ENCODE data around the gene ARAP2. TPM values are rescaled to one million over a fixed set of nuclear protein-coding genes. Genes with fewer than 3 reads are reported as not detected.
A peak's percentile ranks its signal among the peaks of the same experiment; 100 is the strongest.
"Not testable (repeated sequence)": the region's sequence is repeated elsewhere in the genome, so short reads cannot be mapped to it uniquely, and the experiment has no call there.

The ARAP2 gene
- total RNA-seq, 2 experiments from 2014 or later, result 52.9 to 76.1 TPM

- not testable (repeated sequence) for ATAC-seq, H3K27ac Mint-ChIP-seq
- peaks cover 37% of the 10 kb centered on the region for H3K36me3 Mint-ChIP-seq
These were observed 62.0 kb downstream of the ARAP2 start for GRCh38 chr4:36182315-36182714.

GRCh38 chr4:36180206-36180605, 64.1 kb downstream of the ARAP2 start:
- H3K4me1 Mint-ChIP-seq, result peaks cover 15% of the 10 kb centered on the region
- CTCF ChIA-PET, result no interaction called here
- H3K4me3 Mint-ChIP-seq, result no peak overlapping the region
- no peak for ATAC-seq
- no peaks in the 10 kb centered on the region for H3K27me3 Mint-ChIP-seq
- no peak for DNase-seq
- H3K36me3 Mint-ChIP-seq, result peaks cover 42% of the 10 kb centered on the region
- H3K9me3 Mint-ChIP-seq (ENCODE audit: low read depth), result no peaks in the 10 kb centered on the region
- no peak overlapping the region for H3K27ac Mint-ChIP-seq

More at GRCh38 chr4:36182315-36182714, 62.0 kb downstream of the ARAP2 start:
- H3K27me3 Mint-ChIP-seq; H3K4me3 Mint-ChIP-seq; H3K9me3 Mint-ChIP-seq (ENCODE audit: low read depth); DNase-seq; CTCF ChIA-PET: not testable (repeated sequence)
- H3K4me1 Mint-ChIP-seq, result peaks cover 15% of the 10 kb centered on the region

GRCh38 chr4:36178484-36178883, 65.8 kb downstream of the ARAP2 start:
- Mint-ChIP-seq H3K36me3 (peaks cover 50% of the 10 kb centered on the region), H3K27ac (no peak overlapping the region), H3K4me3 (no peak overlapping the region), H3K27me3 (no peaks in the 10 kb centered on the region), H3K9me3 (ENCODE audit: low read depth) (no peaks in the 10 kb centered on the region), H3K4me1 (peaks cover 18% of the 10 kb centered on the region)
- CTCF ChIA-PET, result no interaction called here
- ATAC-seq (no peak), DNase-seq (no peak)

- Mint-ChIP-seq H3K36me3 (peaks cover 50% of the 10 kb centered on the region), H3K4me3 (no peak overlapping the region)
- DNase-seq, result no peak
These were observed 66.4 kb downstream of the ARAP2 start for GRCh38 chr4:36177946-36178345.

GRCh38 chr4:36174570-36174969, 69.7 kb downstream of the ARAP2 start:
- Mint-ChIP-seq H3K27ac (peak overlapping the region; percentile 43), H3K27me3 (no peaks in the 10 kb centered on the region), H3K36me3 (peaks cover 53% of the 10 kb centered on the region), H3K4me3 (no peak overlapping the region), H3K4me1 (peaks cover 12% of the 10 kb centered on the region), H3K9me3 (ENCODE audit: low read depth) (no peaks in the 10 kb centered on the region)
- CTCF ChIA-PET, result interaction anchor here (1.4 kb wide), 1 partner anchor 14 kb away, joined by 4 read pairs; no protein-coding TSS in a partner anchor
- ATAC-seq (no peak), DNase-seq (no peak)

More at GRCh38 chr4:36177946-36178345, 66.4 kb downstream of the ARAP2 start:
- H3K9me3 Mint-ChIP-seq (ENCODE audit: low read depth), result no peaks in the 10 kb centered on the region
- H3K4me1 Mint-ChIP-seq, result peaks cover 14% of the 10 kb centered on the region
- CTCF ChIA-PET, result interaction anchor here (1.3 kb wide), 1 partner anchor 12 kb away, joined by 3 read pairs; no protein-coding TSS in a partner anchor
- no peak for ATAC-seq
- no peaks in the 10 kb centered on the region for H3K27me3 Mint-ChIP-seq
- H3K27ac Mint-ChIP-seq, result no peak overlapping the region

GRCh38 chr4:36173905-36174304, 70.4 kb downstream of the ARAP2 start:
- ATAC-seq (no peak), DNase-seq (no peak)
- H3K9me3 Mint-ChIP-seq (ENCODE audit: low read depth), result no peaks in the 10 kb centered on the region
- H3K27ac Mint-ChIP-seq, result no peak overlapping the region
- H3K4me1 Mint-ChIP-seq, result peaks cover 16% of the 10 kb centered on the region
- H3K36me3 Mint-ChIP-seq, result peaks cover 51% of the 10 kb centered on the region
- H3K27me3 Mint-ChIP-seq, result no peaks in the 10 kb centered on the region
- no peak overlapping the region for H3K4me3 Mint-ChIP-seq
- CTCF ChIA-PET, result interaction anchor here (1.4 kb wide), 1 partner anchor 15 kb away, joined by 4 read pairs; no protein-coding TSS in a partner anchor

- H3K4me3 Mint-ChIP-seq, result no peak overlapping the region
- H3K9me3 Mint-ChIP-seq (ENCODE audit: low read depth), result no peaks in the 10 kb centered on the region
- ATAC-seq, result no peak
- DNase-seq, result no peak
- H3K4me1 Mint-ChIP-seq, result peaks cover 26% of the 10 kb centered on the region
- no peaks in the 10 kb centered on the region for H3K27me3 Mint-ChIP-seq
- CTCF ChIA-PET, result no interaction called here
- peaks cover 54% of the 10 kb centered on the region for H3K36me3 Mint-ChIP-seq
- no peak overlapping the region for H3K27ac Mint-ChIP-seq
These were observed 71.7 kb downstream of the ARAP2 start for GRCh38 chr4:36172656-36173055.

- no peak for ATAC-seq
- Mint-ChIP-seq H3K9me3 (ENCODE audit: low read depth) (no peaks in the 10 kb centered on the region), H3K4me1 (peaks cover 33% of the 10 kb centered on the region), H3K36me3 (peaks cover 60% of the 10 kb centered on the region), H3K27me3 (no peaks in the 10 kb centered on the region), H3K4me3 (no peak overlapping the region), H3K27ac (no peak overlapping the region)
- no peak for DNase-seq
- CTCF ChIA-PET, result interaction anchor here (1.1 to 1.3 kb wide), 2 partner anchors 15 to 179 kb away, joined by 3 to 5 read pairs; no protein-coding TSS in a partner anchor
These were observed 76.0 kb downstream of the ARAP2 start for GRCh38 chr4:36168127-36168878.

- Mint-ChIP-seq H3K9me3 (ENCODE audit: low read depth) (no peaks in the 10 kb centered on the region), H3K4me1 (peaks cover 41% of the 10 kb centered on the region), H3K36me3 (peaks cover 64% of the 10 kb centered on the region), H3K27me3 (no peaks in the 10 kb centered on the region), H3K27ac (no peak overlapping the region), H3K4me3 (no peak overlapping the region)
- CTCF ChIA-PET, result no interaction called here
- no peak for ATAC-seq
- DNase-seq, result no peak
These were observed 78.7 kb downstream of the ARAP2 start for GRCh38 chr4:36165631-36166005.

GRCh38 chr4:36164900-36165630, 79.2 kb downstream of the ARAP2 start:
- ATAC-seq, result no peak
- no peaks in the 10 kb centered on the region for H3K9me3 Mint-ChIP-seq (ENCODE audit: low read depth)
- H3K27ac Mint-ChIP-seq, result no peak overlapping the region
- H3K36me3 Mint-ChIP-seq, result peaks cover 60% of the 10 kb centered on the region
- CTCF ChIA-PET, result no interaction called here
- H3K4me3 Mint-ChIP-seq, result no peak overlapping the region
- DNase-seq, result no peak
- H3K27me3 Mint-ChIP-seq, result no peaks in the 10 kb centered on the region
- H3K4me1 Mint-ChIP-seq, result peaks cover 37% of the 10 kb centered on the region

- DNase-seq (no peak), ATAC-seq (no peak)
- H3K27me3 Mint-ChIP-seq, result no peaks in the 10 kb centered on the region
- CTCF ChIA-PET, result no interaction called here
- H3K4me3 Mint-ChIP-seq, result no peak overlapping the region
- H3K9me3 Mint-ChIP-seq (ENCODE audit: low read depth), result no peaks in the 10 kb centered on the region
- peaks cover 23% of the 10 kb centered on the region for H3K4me1 Mint-ChIP-seq
- no peak overlapping the region for H3K27ac Mint-ChIP-seq
- peaks cover 57% of the 10 kb centered on the region for H3K36me3 Mint-ChIP-seq
These were observed 81.1 kb downstream of the ARAP2 start for GRCh38 chr4:36163198-36163597.

- Mint-ChIP-seq H3K4me3 (no peak overlapping the region), H3K36me3 (peaks cover 60% of the 10 kb centered on the region), H3K27me3 (no peaks in the 10 kb centered on the region), H3K9me3 (ENCODE audit: low read depth) (no peaks in the 10 kb centered on the region), H3K4me1 (peaks cover 20% of the 10 kb centered on the region), H3K27ac (no peak overlapping the region)
- no peak for ATAC-seq
- CTCF ChIA-PET, result no interaction called here
- no peak for DNase-seq
These were observed 85.1 kb downstream of the ARAP2 start for GRCh38 chr4:36159208-36159607.

GRCh38 chr4:36152735-36153134, 91.6 kb downstream of the ARAP2 start:
- H3K27me3 Mint-ChIP-seq, result no peaks in the 10 kb centered on the region
- no peak overlapping the region for H3K4me3 Mint-ChIP-seq
- H3K9me3 Mint-ChIP-seq (ENCODE audit: low read depth), result no peaks in the 10 kb centered on the region
- H3K36me3 Mint-ChIP-seq, result peaks cover 38% of the 10 kb centered on the region
- ATAC-seq, result no peak
- H3K27ac Mint-ChIP-seq, result no peak overlapping the region
- no peak for DNase-seq
- CTCF ChIA-PET, result interaction anchor here (1.0 kb wide), 1 partner anchor 18 kb away, joined by 3 read pairs; no protein-coding TSS in a partner anchor
- peaks cover 2% of the 10 kb centered on the region for H3K4me1 Mint-ChIP-seq

- Mint-ChIP-seq H3K9me3 (ENCODE audit: low read depth) (no peaks in the 10 kb centered on the region), H3K27ac (no peak overlapping the region), H3K36me3 (peaks cover 54% of the 10 kb centered on the region), H3K4me1 (peaks cover 2% of the 10 kb centered on the region), H3K4me3 (no peak overlapping the region), H3K27me3 (no peaks in the 10 kb centered on the region)
- DNase-seq (no peak), ATAC-seq (no peak)
- CTCF ChIA-PET, result no interaction called here
These were observed 101.8 kb downstream of the ARAP2 start for GRCh38 chr4:36142504-36142903.

Data from activated CD8-positive, alpha-beta memory T cell treated with anti-CD3 and anti-CD28 coated beads, Interleukin-2, amount 10 ng/mL, durations not matched to agents 7 days and 5 days (primary cell).